ENCODE measurements around the gene TRIML2.

TRIML2 gene

GRCh38 chr4:188109157-188109755 lies at the start of gene TRIML2:
Gene TRIML2 (minus strand): TSS chr4:188109603. CDS start chr4:188105368, 4,235 bp downstream.
- no peaks in the 10 kb centered on the region for H3K4me1 ChIP-seq (ENCODE audit: low read length)
- H2AFZ ChIP-seq (ENCODE audit: low read depth, low read length) = no peak within 1 kb of the TSS
- H3K4me3 ChIP-seq (ENCODE audit: low read length) = no peak within 1 kb of the TSS
- H4K20me1 ChIP-seq (ENCODE audit: insufficient read depth, low read length) = no peaks in the 10 kb centered on the region
- H3K79me2 ChIP-seq (ENCODE audit: low read length) = no peaks in the 10 kb centered on the region
- H3K4me2 ChIP-seq (ENCODE audit: low read length) = no peak within 1 kb of the TSS
- H3K27me3 ChIP-seq (ENCODE audit: low read depth, low read length) = no peaks in the 10 kb centered on the region
- H3K27ac ChIP-seq (ENCODE audit: low read length) = no peak within 1 kb of the TSS
- TF ChIP-seq EZH2phosphoT487 (IDR thresholded peaks at IDR 0.05; ENCODE audit: low read depth) = no peak
- TF ChIP-seq, protein P1, sequence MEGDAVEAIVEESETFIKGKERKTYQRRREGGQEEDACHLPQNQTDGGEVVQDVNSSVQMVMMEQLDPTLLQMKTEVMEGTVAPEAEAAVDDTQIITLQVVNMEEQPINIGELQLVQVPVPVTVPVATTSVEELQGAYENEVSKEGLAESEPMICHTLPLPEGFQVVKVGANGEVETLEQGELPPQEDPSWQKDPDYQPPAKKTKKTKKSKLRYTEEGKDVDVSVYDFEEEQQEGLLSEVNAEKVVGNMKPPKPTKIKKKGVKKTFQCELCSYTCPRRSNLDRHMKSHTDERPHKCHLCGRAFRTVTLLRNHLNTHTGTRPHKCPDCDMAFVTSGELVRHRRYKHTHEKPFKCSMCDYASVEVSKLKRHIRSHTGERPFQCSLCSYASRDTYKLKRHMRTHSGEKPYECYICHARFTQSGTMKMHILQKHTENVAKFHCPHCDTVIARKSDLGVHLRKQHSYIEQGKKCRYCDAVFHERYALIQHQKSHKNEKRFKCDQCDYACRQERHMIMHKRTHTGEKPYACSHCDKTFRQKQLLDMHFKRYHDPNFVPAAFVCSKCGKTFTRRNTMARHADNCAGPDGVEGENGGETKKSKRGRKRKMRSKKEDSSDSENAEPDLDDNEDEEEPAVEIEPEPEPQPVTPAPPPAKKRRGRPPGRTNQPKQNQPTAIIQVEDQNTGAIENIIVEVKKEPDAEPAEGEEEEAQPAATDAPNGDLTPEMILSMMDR (IDR thresholded peaks at IDR 0.05; ENCODE audit: low read depth, low read length) = no peak
- no peaks in the 10 kb centered on the region for H3K9me3 ChIP-seq (ENCODE audit: insufficient read depth, low read length)
- no peaks in the 10 kb centered on the region for H3K36me3 ChIP-seq (replicated peaks; ENCODE audit: low read depth, low read length)
- H3K9ac ChIP-seq (ENCODE audit: low read length) = no peak within 1 kb of the TSS

GRCh38 chr4:188158336-188158735 lies 48.9 kb upstream of the TRIML2 start:
- no peak overlapping the region for H3K27ac ChIP-seq (ENCODE audit: low read length)
- H3K9ac ChIP-seq (ENCODE audit: low read length) = no peak overlapping the region
- no peak overlapping the region for H3K4me2 ChIP-seq (ENCODE audit: low read length)
- no peak overlapping the region for H2AFZ ChIP-seq (ENCODE audit: low read depth, low read length)
- H3K9me3 ChIP-seq (ENCODE audit: insufficient read depth, low read length) = no peaks in the 10 kb centered on the region
- H3K36me3 ChIP-seq (replicated peaks; ENCODE audit: low read depth, low read length) = no peaks in the 10 kb centered on the region
- no peaks in the 10 kb centered on the region for H4K20me1 ChIP-seq (ENCODE audit: insufficient read depth, low read length)
- no peaks in the 10 kb centered on the region for H3K27me3 ChIP-seq (ENCODE audit: low read depth, low read length)
- no peaks in the 10 kb centered on the region for H3K79me2 ChIP-seq (ENCODE audit: low read length)
- no peak overlapping the region for H3K4me3 ChIP-seq (ENCODE audit: low read length)
- TF ChIP-seq EZH2phosphoT487 (IDR thresholded peaks at IDR 0.05; ENCODE audit: low read depth) = no peak
- TF ChIP-seq, protein P1 (IDR thresholded peaks at IDR 0.05; ENCODE audit: low read depth, low read length) = no peak
- H3K4me1 ChIP-seq (ENCODE audit: low read length) = no peaks in the 10 kb centered on the region

DNA sequence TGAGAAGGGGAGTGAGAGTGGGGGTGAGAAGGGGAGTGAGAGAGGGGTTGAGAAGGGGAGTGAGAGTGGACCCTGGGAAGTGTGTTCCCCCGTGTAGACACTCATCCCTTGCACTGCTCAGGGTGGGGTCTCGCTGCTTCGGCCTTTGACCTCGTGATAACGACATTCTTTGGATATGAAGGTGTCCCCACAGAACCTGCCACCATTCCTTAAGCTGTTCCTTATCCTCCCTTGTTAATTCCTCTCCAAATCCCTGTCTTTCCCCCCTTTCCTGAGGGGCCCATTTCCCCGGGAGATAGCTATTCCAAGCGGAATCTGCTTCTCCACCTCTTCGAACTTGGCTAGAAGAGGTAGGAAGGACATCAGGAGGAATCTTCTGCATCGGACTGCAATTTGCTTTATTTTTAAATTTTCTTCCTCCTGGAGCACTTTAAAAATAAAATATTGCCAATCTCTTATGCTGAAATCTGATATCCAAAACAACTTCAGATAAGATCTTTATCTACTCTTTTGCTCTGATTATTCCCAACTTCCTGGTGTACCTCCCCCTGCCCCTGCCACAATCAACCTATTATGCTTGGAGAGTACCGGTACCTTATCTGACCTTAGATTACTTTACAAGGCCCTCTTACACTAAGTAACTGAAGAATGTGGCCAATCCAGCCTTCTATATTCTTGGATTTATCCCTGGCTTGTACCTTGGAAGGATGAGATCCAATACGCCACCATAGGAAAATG lies 45.4 kb upstream of the TRIML2 start:
- H3K36me3 ChIP-seq (replicated peaks; ENCODE audit: low read depth, low read length) = no peaks in the 10 kb centered on the region
- no peaks in the 10 kb centered on the region for H3K4me1 ChIP-seq (ENCODE audit: low read length)
- H2AFZ ChIP-seq (ENCODE audit: low read depth, low read length) = no peak overlapping the region
- no peak overlapping the region for H3K4me2 ChIP-seq (ENCODE audit: low read length)
- no peaks in the 10 kb centered on the region for H3K9me3 ChIP-seq (ENCODE audit: insufficient read depth, low read length)
- H3K27me3 ChIP-seq (ENCODE audit: low read depth, low read length) = no peaks in the 10 kb centered on the region
- no peak overlapping the region for H3K9ac ChIP-seq (ENCODE audit: low read length)
- H4K20me1 ChIP-seq (ENCODE audit: insufficient read depth, low read length) = no peaks in the 10 kb centered on the region
- H3K27ac ChIP-seq (ENCODE audit: low read length) = no peak overlapping the region
- no peaks in the 10 kb centered on the region for H3K79me2 ChIP-seq (ENCODE audit: low read length)
- TF ChIP-seq, protein P1 (IDR thresholded peaks at IDR 0.05; ENCODE audit: low read depth, low read length) = no peak
- TF ChIP-seq EZH2phosphoT487 (IDR thresholded peaks at IDR 0.05; ENCODE audit: low read depth) = no peak
- H3K4me3 ChIP-seq (ENCODE audit: low read length) = no peak overlapping the region

- no peak overlapping the region for H3K4me2 ChIP-seq (ENCODE audit: low read length)
- H4K20me1 ChIP-seq (ENCODE audit: insufficient read depth, low read length) = no peaks in the 10 kb centered on the region
- no peaks in the 10 kb centered on the region for H3K9me3 ChIP-seq (ENCODE audit: insufficient read depth, low read length)
- H3K27ac ChIP-seq (ENCODE audit: low read length) = no peak overlapping the region
- H3K27me3 ChIP-seq (ENCODE audit: low read depth, low read length) = no peaks in the 10 kb centered on the region
- no peak overlapping the region for H3K4me3 ChIP-seq (ENCODE audit: low read length)
- TF ChIP-seq, protein P1 (IDR thresholded peaks at IDR 0.05; ENCODE audit: low read depth, low read length) = no peak
- TF ChIP-seq EZH2phosphoT487 (IDR thresholded peaks at IDR 0.05; ENCODE audit: low read depth) = no peak
- no peak overlapping the region for H2AFZ ChIP-seq (ENCODE audit: low read depth, low read length)
- no peak overlapping the region for H3K9ac ChIP-seq (ENCODE audit: low read length)
- no peaks in the 10 kb centered on the region for H3K4me1 ChIP-seq (ENCODE audit: low read length)
- H3K79me2 ChIP-seq (ENCODE audit: low read length) = no peaks in the 10 kb centered on the region
- H3K36me3 ChIP-seq (replicated peaks; ENCODE audit: low read depth, low read length) = no peaks in the 10 kb centered on the region
Measured at GRCh38 chr4:188147776-188148175, 38.4 kb upstream of the TRIML2 start.
